ENCODE results near the gene ELANE.

DNA sequence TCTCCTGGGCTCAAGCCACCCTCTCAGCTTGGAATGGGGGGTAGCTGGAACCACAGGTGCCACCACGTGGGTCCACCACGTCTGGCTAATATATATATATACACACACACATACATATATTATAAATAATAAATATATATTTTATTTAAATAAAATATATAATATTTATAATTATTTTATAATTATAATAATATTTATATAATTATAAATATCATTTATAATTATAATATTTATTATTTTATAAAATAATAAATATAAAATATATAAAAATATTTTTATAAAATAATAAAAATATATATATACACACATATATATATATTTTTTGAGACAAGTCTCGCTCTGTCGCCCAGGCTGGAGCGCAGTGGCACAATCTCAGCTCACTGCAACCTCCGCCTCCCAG is 2.4 kb downstream of the ELANE start:
- TF ChIP-seq EZH2 (IDR thresholded peaks at IDR 0.05) (no peak), POLR2AphosphoS5 (IDR thresholded peaks at IDR 0.05; ENCODE audit: borderline replicate concordance, low read depth, low read length) (no peak), FOXP2 (optimal IDR thresholded peaks at IDR 0.05; ENCODE audit: control extremely low read depth, extremely low read length, insufficient read depth) (no peak)
